GM23248 (cell line): Measurements from ENCODE around the gene AHCY. TPM values are rescaled to one million over a fixed set of nuclear protein-coding genes. Genes with fewer than 3 reads are reported as not detected.

ENCODE experiments used
- DNase-seq: peaks from one replicate; pipeline ENCODE4 v3.0.0-alpha.2; 2015
- H2AFZ ChIP-seq: fragments of 200-600 bp; sonication (generic); 2 replicates; pipeline ENCODE4 v1.6.1; 2016; ENCODE audit warnings: antibody characterized with exemption
- H3F3A ChIP-seq: fragments of 200-600 bp; sonication (generic); 2 replicates; pipeline ENCODE4 v1.6.1; 2016; ENCODE audit warnings: mild to moderate bottlenecking, antibody characterized with exemption, mixed run types; ENCODE audit not compliant: insufficient read depth
- H3K27ac ChIP-seq: fragments of 200-600 bp; sonication (generic); 2 replicates; pipeline ENCODE4 v1.5.1; 2016; ENCODE audit warnings: mild to moderate bottlenecking
- H3K27me3 ChIP-seq: fragments of 200-600 bp; sonication (generic); replicated peaks from 2 replicates; pipeline ENCODE4 v1.6.1; 2016; ENCODE audit warnings: mild to moderate bottlenecking; ENCODE audit not compliant: insufficient read depth
- H3K36me3 ChIP-seq: fragments of 200-600 bp; sonication (generic); 2 replicates; pipeline ENCODE4 v1.6.1; 2016; ENCODE audit warnings: low read depth, mild to moderate bottlenecking
- H3K4me1 ChIP-seq: fragments of 200-600 bp; sonication (generic); 2 replicates; pipeline ENCODE4 v1.6.1; 2016; ENCODE audit warnings: mild to moderate bottlenecking; ENCODE audit not compliant: insufficient read depth
- H3K4me2 ChIP-seq: fragments of 200-600 bp; sonication (generic); one replicate; pipeline ENCODE4 v1.6.1; 2016; ENCODE audit warnings: mild to moderate bottlenecking; ENCODE audit not compliant: unreplicated experiment
- H3K4me3 ChIP-seq: fragments of 200-600 bp; sonication (generic); 2 replicates; pipeline ENCODE4 v1.5.1; 2016; ENCODE audit warnings: mild to moderate bottlenecking
- H3K79me2 ChIP-seq: fragments of 200-600 bp; sonication (generic); 2 replicates; pipeline ENCODE4 v1.6.1; 2016; ENCODE audit warnings: mild to moderate bottlenecking; ENCODE audit not compliant: insufficient read depth
- H3K9ac ChIP-seq: fragments of 200-600 bp; sonication (generic); 2 replicates; pipeline ENCODE4 v1.6.1; 2016; ENCODE audit warnings: mild to moderate bottlenecking
- H3K9me2 ChIP-seq: fragments of 200-600 bp; sonication (generic); 2 replicates; pipeline ENCODE4 v1.6.1; 2016; ENCODE audit warnings: mixed run types, mild to moderate bottlenecking, moderate library complexity; ENCODE audit not compliant: insufficient read depth
- H3K9me3 ChIP-seq: fragments of 200-600 bp; sonication (generic); one replicate; pipeline ENCODE4 v1.6.1; 2017; ENCODE audit warnings: low read depth
- H4K20me1 ChIP-seq: fragments of 200-600 bp; sonication (generic); 2 replicates; pipeline ENCODE4 v1.6.0; 2016; ENCODE audit not compliant: insufficient read depth
- EZH2 ChIP-seq: fragments of 200-600 bp; sonication (generic); IDR thresholded peaks from 2 replicates; pipeline ENCODE4 v1.6.1; 2018; ENCODE audit warnings: antibody characterized with exemption, mild to moderate bottlenecking; ENCODE audit not compliant: insufficient read depth, poor library complexity, severe bottlenecking
- EZH2phosphoT487 ChIP-seq: fragments of 200-600 bp; sonication (generic); IDR thresholded peaks from 2 replicates; pipeline ENCODE4 v1.6.1; 2018; ENCODE audit warnings: antibody characterized with exemption, moderate library complexity, mild to moderate bottlenecking, low read depth; ENCODE audit not compliant: insufficient read depth
- WGBS, 2 experiments: methylation state at CpG; one replicate each; pipeline ENCODE4 v1.1.6; 2015 to 2017; ENCODE audit warnings: low lambda C conversion rate in 2 of 2, low coverage in 1 of 2; ENCODE audit errors: missing lambda C conversion rate in 2 of 2; 5-methylcytosine and 5-hydroxymethylcytosine counted together
- in situ Hi-C: fragments of 300-500 bp; cut with MboI; formaldehyde crosslinking; loops from 2 replicates; pipeline ENCODE4 v1.15.0; 2020
- polyA plus RNA-seq: library from polyadenylated mRNA; unstranded; fragments of >200 nt; fragmentation: Nextera tagmentation; extraction: Ambion mirVana; gene quantifications from 2 replicates; pipeline ENCODE4 v1.2.1, GENCODE V29; 2016
- total RNA-seq: library from RNA; depleted of rRNA; stranded (reverse); fragments of >200 nt; shearing (Covaris generic); gene quantifications from 2 replicates; pipeline ENCODE4 v1.2.3, GENCODE V29; 2014

Gene AHCY
- total and polyA plus RNA-seq, 2 experiments from 2014 or later = 53.7 to 115 TPM

GRCh38 chr20:34271956-34272355 lies 31.2 kb downstream of the AHCY start:
- H4K20me1 ChIP-seq = no peaks in the 10 kb centered on the region
- no peak overlapping the region for H3K4me2 ChIP-seq
- H2AFZ ChIP-seq = no peak overlapping the region
- H3K4me3 ChIP-seq = no peak overlapping the region
- H3F3A ChIP-seq = peaks cover 28% of the 10 kb centered on the region
- H3K9me2 ChIP-seq = no peaks in the 10 kb centered on the region
- H3K9me3 ChIP-seq = no peaks in the 10 kb centered on the region
- H3K79me2 ChIP-seq = no peaks in the 10 kb centered on the region
- DNase-seq = peak; percentile 89
- 18 to 29% methylated on average over 2 of the region's 2 CpGs for WGBS, 2 experiments
- H3K4me1 ChIP-seq = peaks cover 22% of the 10 kb centered on the region
- no peak for TF ChIP-seq EZH2phosphoT487
- no peak for TF ChIP-seq EZH2
- H3K27me3 ChIP-seq = no peaks in the 10 kb centered on the region
- no peaks in the 10 kb centered on the region for H3K36me3 ChIP-seq
- H3K9ac ChIP-seq = no peak overlapping the region
- peak overlapping the region; percentile 49 for H3K27ac ChIP-seq
- in situ Hi-C loops = no loop called here

GRCh38 chr20:34269996-34270627 lies 33.0 kb downstream of the AHCY start:
- Histone ChIP-seq H3K9ac (no peak overlapping the region), H3K27me3 (no peaks in the 10 kb centered on the region), H2AFZ (no peak overlapping the region), H3K4me1 (peaks cover 22% of the 10 kb centered on the region), H3F3A (peaks cover 28% of the 10 kb centered on the region), H3K79me2 (no peaks in the 10 kb centered on the region), H3K27ac (no peak overlapping the region), H3K9me3 (no peaks in the 10 kb centered on the region), H3K9me2 (no peaks in the 10 kb centered on the region), H3K4me2 (no peak overlapping the region), H4K20me1 (no peaks in the 10 kb centered on the region), H3K36me3 (no peaks in the 10 kb centered on the region), H3K4me3 (no peak overlapping the region)
- in situ Hi-C loops = no loop called here
- no peak for TF ChIP-seq EZH2phosphoT487
- no peak for TF ChIP-seq EZH2
- peak; percentile 40 for DNase-seq
- 59 to 66% methylated on average over 9 of the region's 9 CpGs for WGBS, 2 experiments

GRCh38 chr20:34268851-34269636 lies 34.1 kb downstream of the AHCY start:
- 43 to 48% methylated on average over 50 to 58 of the region's 58 CpGs for WGBS, 2 experiments
- H3K4me2 ChIP-seq = peak overlapping the region; percentile 56
- H3K9me2 ChIP-seq = no peaks in the 10 kb centered on the region
- no peaks in the 10 kb centered on the region for H4K20me1 ChIP-seq
- peak overlapping the region; percentile 56 for H3K4me3 ChIP-seq
- H3K9me3 ChIP-seq = no peaks in the 10 kb centered on the region
- no peaks in the 10 kb centered on the region for H3K79me2 ChIP-seq
- no peaks in the 10 kb centered on the region for H3K36me3 ChIP-seq
- no peak overlapping the region for H3K27ac ChIP-seq
- H2AFZ ChIP-seq = peak overlapping the region; percentile 34
- H3F3A ChIP-seq = peaks cover 27% of the 10 kb centered on the region
- DNase-seq = peak; percentile 48
- peaks cover 22% of the 10 kb centered on the region for H3K4me1 ChIP-seq
- TF ChIP-seq EZH2 (no peak), EZH2phosphoT487 (no peak)
- in situ Hi-C loops = no loop called here
- no peaks in the 10 kb centered on the region for H3K27me3 ChIP-seq
- H3K9ac ChIP-seq = no peak overlapping the region; the same call in 1 of the 2 replicates

- Histone ChIP-seq H4K20me1 (no peaks in the 10 kb centered on the region), H3K4me2 (no peak overlapping the region), H3K27me3 (no peaks in the 10 kb centered on the region), H3K9me3 (no peaks in the 10 kb centered on the region), H3K27ac (no peak overlapping the region), H2AFZ (no peak overlapping the region), H3K36me3 (no peaks in the 10 kb centered on the region), H3K4me3 (no peak overlapping the region), H3K9me2 (no peaks in the 10 kb centered on the region), H3K4me1 (peaks cover 22% of the 10 kb centered on the region), H3F3A (peaks cover 19% of the 10 kb centered on the region), H3K9ac (no peak overlapping the region), H3K79me2 (no peaks in the 10 kb centered on the region)
- 94 to 97% methylated on average over 12 of the region's 12 CpGs for WGBS, 2 experiments
- in situ Hi-C loops = no loop called here
- no peak for DNase-seq
- no peak for TF ChIP-seq EZH2
- no peak for TF ChIP-seq EZH2phosphoT487
These were observed 35.0 kb downstream of the AHCY start for GRCh38 chr20:34268145-34268544.
